Hypothalamus (tissue), 51 donors: Measurements from ENCODE around the gene C16orf87.

Source experiments
- DNase-seq, 51 donors: peaks; one replicate each; lab custom pipeline; 2025; lab: John Stamatoyannopoulos, UW

The C16orf87 gene

DNA sequence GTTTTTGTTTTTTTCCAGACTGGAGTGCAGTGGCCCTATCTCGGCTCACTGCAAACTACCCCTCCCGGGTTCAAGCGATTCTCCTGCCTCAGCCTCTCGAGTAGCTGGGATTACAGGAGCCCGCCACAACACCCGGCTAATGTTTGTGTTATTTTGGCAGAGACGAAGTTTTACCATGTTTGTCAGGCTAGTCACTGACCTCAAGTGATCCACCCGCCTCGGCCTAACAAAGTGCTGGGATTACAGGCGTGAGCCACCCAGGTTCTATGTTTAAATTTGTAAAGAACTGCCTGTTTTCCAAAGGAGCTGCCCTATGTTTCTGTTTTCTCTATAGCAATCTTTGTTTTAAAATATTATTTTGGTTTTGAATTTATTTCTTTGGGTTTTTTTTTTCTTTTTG is 13.8 kb upstream of the C16orf87 start:
- no peak for DNase-seq

DNA sequence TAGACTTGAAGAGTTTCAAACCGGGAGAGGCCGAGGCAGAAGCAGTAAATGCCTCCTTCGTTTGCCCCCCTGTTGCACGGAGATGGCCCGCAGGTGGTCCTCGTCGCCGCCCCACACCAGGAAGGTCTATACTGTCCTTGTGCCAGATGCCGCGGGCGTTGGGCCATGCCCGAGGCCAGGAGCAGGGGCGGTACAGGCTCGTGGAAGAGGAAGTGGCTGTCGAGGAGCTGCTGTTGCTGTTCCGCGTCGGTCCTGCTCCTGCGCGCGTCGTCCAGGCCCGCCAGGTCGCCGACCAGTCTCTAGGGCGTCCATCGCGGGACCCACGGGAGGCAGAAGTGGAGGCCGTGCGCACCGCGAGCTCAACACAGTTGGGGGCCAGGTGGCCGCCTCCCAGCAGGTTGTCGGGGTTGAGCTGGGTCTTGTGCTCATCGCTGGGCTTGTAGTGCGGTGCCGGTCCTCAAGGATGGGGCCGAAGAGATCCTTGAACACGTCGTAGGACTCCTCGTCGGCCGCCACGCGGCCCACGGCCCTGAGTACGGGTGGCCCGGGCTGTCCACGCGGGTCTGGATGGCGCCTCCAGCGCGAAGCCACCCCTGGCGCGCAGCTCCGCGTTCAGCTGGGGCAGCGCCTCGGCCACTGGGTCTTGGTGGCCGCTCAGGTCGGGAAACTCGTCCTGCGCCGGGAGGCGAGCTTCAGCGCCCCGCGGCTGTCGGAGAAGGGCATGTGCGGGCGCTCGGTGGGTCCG is 13.1 kb upstream of the C16orf87 start:
- no peak for DNase-seq

- DNase-seq = no peak
These were observed 11.4 kb upstream of the C16orf87 start for GRCh38 chr16:46842192-46842895.

- no peak for DNase-seq
These were observed 9.0 kb upstream of the C16orf87 start for GRCh38 chr16:46839986-46840443.

GRCh38 chr16:46836534-46837530 is 5.9 kb upstream of the C16orf87 start:
- DNase-seq = no peak

- DNase-seq = no peak
These were observed 2.5 kb upstream of the C16orf87 start for GRCh38 chr16:46833460-46833800.

- no peak for DNase-seq
These were observed 1.9 kb upstream of the C16orf87 start for GRCh38 chr16:46832757-46833459.

DNA sequence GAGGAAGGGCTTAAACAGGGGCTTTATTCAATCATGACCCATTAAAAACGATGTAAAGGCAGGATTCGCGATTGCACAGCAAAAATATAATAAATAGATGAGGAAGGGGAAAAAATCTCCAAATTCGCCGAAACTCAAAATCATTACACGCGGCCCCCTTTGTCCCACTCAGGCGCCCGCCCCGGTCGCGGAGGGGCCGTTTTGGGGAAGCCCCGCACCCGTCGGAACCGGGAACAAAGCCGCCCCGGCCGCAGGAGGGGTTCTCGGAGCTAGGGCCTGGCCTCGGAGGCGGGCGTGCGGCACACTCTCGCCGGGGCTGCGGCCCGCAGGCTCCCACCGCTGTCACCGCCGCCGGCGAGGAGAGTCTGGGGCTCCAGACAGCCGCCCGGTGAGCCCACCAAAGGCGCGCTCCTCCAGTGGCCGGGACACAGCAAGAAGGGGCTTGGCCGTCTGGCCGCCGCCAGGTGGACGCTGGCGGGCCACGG is 521 bp downstream of the C16orf87 start:
- peak in 25 of 51 donors; percentile 21 to 73 (median 50) for DNase-seq

GRCh38 chr16:46828943-46829342 is 2.0 kb downstream of the C16orf87 start:
- DNase-seq = no peak

DNA sequence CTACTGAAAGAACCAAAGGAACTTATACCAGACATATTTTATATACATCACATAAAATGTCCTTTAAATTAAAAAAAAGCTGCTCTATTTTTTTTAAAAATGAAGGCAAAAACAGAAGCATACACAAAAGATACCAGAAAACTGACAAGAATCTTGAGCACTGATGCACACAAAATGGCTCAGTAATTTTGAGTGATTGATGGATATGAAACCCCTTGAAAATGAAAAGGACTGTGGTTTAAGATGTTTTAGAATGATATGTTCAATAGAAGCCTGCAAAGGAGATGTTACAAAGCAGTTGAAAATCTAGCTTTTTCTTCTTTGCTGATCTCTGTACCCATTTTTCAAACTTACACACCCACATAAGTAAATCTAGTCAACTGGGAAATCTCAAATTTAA is 2.7 kb downstream of the C16orf87 start:
- DNase-seq = no peak

DNA sequence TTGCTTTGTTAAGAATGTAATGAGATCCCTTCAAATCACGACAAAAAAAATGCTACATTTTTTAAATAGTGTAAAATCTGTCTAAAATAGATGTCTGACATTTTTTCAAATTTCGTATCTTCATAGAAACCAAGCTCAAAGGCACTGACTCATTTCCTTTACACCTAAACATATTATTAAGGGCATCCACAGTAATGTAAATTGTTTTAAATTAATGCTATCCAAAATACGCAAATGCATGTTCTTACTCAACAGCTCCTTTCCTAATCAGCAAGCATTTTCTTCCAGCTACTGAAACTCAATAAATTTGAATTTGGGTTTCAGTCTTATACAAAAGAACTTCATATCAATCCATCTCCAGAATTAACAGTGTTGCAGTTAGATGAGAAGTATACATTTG is 4.3 kb downstream of the C16orf87 start:
- DNase-seq = no peak

DNA sequence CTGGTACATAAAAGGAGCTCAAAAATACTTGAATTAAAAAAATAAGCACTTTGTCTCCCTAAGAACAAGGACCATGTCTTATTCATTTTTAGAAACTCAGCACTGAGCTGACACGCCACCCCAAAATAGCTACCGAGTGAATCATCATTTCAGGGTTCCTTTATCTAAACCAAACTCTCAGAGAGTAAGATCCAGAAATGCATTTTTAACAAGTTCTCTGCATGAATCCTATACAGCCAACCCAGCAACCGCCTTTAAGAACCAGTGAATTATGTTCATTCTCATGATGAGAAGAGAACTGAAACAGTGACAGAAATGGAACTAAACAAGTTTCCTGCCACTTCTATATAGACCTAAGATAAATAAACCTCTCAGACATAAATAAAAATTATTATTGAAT is 8.7 kb downstream of the C16orf87 start:
- peak in 2 of 51 donors; percentile 16 to 26 for DNase-seq

DNA sequence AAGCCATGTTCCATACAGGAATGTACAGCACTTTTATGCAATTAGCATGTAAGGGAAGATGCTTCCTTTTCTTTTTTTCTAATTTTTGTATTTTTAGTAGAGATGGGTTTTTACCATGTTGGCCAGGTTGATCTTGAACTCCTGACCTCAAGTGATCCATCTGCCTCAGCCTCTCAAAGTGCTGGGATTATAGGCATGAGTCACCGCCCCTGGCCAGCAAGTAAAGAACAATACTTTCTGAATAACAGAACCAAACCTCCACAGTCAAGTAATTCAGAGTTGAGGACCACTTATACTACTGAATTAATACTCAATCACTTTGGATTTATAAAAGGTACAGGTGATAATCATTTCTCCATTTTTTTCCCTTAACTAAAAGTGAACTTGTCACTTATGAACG is 13.0 kb downstream of the C16orf87 start:
- DNase-seq = no peak

GRCh38 chr16:46814790-46815189 is 16.2 kb downstream of the C16orf87 start:
- no peak for DNase-seq

GRCh38 chr16:46813611-46814010 is 17.4 kb downstream of the C16orf87 start:
- DNase-seq = no peak

DNA sequence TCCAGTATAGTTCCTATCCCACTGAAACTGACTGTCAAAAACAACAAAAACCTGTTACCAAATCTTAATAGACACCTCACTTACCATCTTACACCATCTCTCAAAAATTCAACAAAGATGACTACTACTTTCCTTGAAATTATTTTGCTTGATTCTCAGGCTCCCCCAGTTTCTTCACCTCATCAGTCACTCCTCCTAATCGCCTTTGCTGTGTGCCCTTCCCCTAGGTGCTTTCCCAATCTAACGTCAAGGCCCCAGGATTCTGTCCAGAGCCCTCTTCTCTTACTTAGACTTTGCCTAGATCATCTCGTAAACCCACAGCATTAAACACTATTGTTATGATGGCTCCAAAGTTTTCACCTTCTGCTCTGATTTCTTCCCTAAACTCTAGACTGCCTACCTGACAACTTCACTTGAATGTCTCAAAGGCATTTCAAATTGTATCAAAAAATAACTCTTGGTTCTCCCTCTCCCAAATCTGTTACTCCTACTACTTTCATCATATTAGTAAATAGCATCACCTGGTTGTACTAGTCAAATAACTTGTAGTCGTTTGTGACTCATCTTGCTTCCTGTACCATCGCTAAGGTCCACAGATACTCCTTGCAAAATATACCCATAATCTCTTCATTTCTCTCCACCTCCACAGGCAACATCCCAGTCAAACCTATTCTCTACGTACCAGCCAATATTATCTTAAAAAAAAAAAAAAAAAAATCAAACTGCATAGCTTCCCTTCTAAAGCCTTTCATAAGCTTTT is 18.0 kb downstream of the C16orf87 start:
- DNase-seq = no peak

DNA sequence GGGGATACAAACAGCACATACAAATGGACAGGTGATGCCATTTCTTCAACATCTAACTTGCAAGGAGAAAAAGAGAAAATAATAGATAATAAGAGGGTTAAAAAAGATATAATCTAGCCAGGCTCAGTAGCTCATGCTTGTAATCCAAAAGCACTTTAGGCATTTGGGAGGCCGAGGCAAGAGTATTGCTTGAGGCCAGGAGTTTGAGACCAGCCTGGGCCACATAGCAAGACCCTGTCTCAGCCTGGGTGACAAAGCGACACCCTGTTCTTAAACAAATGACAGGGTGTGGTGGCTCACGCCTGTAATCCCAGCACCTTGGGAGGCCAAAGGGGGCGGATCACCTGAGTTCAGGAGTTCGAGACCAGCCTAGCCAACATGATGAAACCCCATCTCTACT is 19.3 kb downstream of the C16orf87 start:
- DNase-seq = no peak

GRCh38 chr16:46808997-46809396 is 22.0 kb downstream of the C16orf87 start:
- no peak for DNase-seq

DNA sequence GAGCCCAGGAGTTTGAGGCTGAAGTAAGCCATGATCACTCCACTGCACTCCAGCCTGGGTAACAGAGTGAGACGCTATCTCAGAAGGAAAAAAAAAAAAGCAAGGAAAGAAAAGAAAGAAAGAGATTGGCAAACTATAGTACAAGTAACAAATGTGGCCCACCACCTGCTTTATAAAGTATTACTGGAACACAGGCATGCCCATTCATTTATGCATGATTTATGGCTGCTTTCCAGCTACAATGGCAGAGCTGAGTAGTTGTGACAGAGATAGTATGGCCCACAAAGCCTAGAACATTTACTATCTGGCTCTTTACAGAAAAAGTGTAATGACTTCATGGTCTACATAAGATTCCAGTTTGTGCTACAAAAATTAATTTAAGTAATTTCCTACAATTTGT is 23.6 kb downstream of the C16orf87 start:
- no peak for DNase-seq

GRCh38 chr16:46803373-46803772 is 27.6 kb downstream of the C16orf87 start:
- no peak for DNase-seq
